ENCODE results near the gene CNOT9.
A peak's percentile ranks its signal among the peaks of the same experiment; 100 is the strongest.

The CNOT9 gene

DNA sequence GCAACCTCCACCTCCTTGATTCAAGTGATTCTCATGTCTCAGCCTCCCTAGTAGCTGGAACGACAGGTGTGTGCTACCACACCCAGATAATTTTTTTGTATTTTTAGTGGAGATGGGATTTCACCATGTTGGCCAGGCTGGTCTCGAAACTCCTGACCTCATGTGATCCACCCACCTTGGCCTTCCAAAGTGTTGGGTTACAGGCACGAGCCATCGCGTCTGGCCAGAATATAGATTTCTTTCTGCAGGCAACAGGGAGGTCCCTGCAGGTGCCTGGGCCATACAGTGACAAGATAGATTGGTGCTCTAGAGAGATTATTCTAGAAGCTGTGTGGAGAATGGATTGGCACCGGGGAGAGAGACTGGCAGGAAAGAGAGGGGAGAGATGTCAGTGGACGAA, 52.4 kb downstream of the CNOT9 start:
- H3K79me2 ChIP-seq (ENCODE audit: control insufficient read depth, insufficient read depth, low read length, unreplicated experiment) = no peaks in the 10 kb centered on the region
- peaks cover 8% of the 10 kb centered on the region for H3K4me1 ChIP-seq (ENCODE audit: control insufficient read depth, insufficient read depth, low read length, unreplicated experiment)
- no peaks in the 10 kb centered on the region for H3K27me3 ChIP-seq (ENCODE audit: insufficient read depth, low read length)
- H3K27ac ChIP-seq (ENCODE audit: low read depth, low read length) = no peak overlapping the region
- no peak overlapping the region for H2AFZ ChIP-seq (ENCODE audit: low read length, unreplicated experiment)
- H3K36me3 ChIP-seq (ENCODE audit: insufficient read depth, low read length) = no peaks in the 10 kb centered on the region
- no peak overlapping the region for H3K4me3 ChIP-seq (ENCODE audit: low read depth, low read length)

DNA sequence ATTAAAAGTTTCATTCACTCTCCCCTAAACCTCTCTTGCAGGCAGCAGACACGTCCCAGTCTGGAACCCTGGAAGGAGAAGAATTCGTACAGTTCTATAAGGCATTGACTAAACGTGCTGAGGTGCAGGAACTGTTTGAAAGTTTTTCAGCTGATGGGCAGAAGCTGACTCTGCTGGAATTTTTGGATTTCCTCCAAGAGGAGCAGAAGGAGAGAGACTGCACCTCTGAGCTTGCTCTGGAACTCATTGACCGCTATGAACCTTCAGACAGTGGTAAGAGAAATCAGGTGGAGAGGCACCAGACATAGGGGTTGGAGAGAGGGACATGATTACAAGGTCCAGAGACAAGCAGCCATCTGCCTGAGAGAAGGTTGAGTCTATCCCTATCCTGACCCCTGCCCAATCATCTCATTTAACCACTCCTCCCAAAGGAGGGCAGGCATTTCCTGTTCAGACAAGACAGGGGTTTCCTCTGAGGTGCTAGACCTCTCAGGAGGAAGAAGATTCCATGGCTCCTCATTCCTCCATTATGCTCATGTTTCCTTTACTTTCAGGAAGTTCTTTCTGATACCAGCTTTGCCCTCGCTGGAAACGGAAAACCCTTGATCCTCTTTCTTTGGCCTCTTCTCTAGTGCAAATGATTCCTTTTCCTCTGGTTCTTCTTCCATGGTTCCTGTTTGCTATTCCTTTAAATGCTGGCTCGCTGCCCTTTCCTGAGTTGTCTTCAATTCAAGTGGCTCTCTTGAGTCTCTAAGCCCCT, 54.1 kb downstream of the CNOT9 start:
- H3K36me3 ChIP-seq (ENCODE audit: insufficient read depth, low read length) = no peaks in the 10 kb centered on the region
- peaks cover 8% of the 10 kb centered on the region for H3K4me1 ChIP-seq (ENCODE audit: control insufficient read depth, insufficient read depth, low read length, unreplicated experiment)
- H3K27ac ChIP-seq (ENCODE audit: low read depth, low read length) = no peak overlapping the region
- H3K27me3 ChIP-seq (ENCODE audit: insufficient read depth, low read length) = no peaks in the 10 kb centered on the region
- no peaks in the 10 kb centered on the region for H3K79me2 ChIP-seq (ENCODE audit: control insufficient read depth, insufficient read depth, low read length, unreplicated experiment)
- no peak overlapping the region for H3K4me3 ChIP-seq (ENCODE audit: low read depth, low read length)
- H2AFZ ChIP-seq (ENCODE audit: low read length, unreplicated experiment) = peak overlapping the region; percentile 7

DNA sequence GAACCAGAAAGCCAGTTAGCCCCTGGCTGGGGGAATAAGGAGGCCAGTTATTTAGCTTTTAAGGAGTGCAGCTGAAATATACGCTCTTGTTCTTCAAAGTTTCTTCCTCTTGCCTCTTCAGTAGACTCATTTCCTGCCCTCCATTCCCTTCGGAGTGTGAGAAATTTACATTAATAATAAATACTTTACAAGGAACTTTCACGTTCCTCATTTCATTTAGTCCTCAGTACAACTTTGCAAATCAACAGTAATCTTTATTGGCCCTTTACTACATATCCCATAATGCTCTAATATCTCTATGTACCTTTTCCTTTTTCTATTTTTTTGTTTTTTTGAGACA, 54.7 kb downstream of the CNOT9 start:
- H3K36me3 ChIP-seq (ENCODE audit: insufficient read depth, low read length) = no peaks in the 10 kb centered on the region
- H3K79me2 ChIP-seq (ENCODE audit: control insufficient read depth, insufficient read depth, low read length, unreplicated experiment) = no peaks in the 10 kb centered on the region
- peaks cover 8% of the 10 kb centered on the region for H3K4me1 ChIP-seq (ENCODE audit: control insufficient read depth, insufficient read depth, low read length, unreplicated experiment)
- peak overlapping the region; percentile 7 for H2AFZ ChIP-seq (ENCODE audit: low read length, unreplicated experiment)
- H3K27ac ChIP-seq (ENCODE audit: low read depth, low read length) = no peak overlapping the region
- no peak overlapping the region for H3K4me3 ChIP-seq (ENCODE audit: low read depth, low read length)
- no peaks in the 10 kb centered on the region for H3K27me3 ChIP-seq (ENCODE audit: insufficient read depth, low read length)

DNA sequence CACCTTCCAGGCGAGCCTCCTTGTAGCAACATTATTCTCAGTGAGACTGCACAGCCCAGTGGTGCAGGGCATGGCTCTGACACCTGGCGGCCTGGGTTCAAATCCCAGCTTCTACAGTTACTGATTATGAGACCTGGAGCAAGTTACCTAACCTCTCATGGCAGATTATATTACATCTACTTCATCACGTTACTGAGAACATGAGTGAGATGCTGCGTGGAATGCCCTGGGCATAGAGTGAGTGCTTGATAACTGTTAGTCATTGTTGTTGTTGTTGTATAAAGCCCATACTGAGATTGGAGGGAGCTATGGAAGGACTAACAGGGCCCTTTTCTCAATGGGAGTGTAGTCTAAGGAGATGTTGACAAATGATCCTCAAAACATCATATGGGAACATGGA, 57.7 kb downstream of the CNOT9 start:
- Histone ChIP-seq H2AFZ (ENCODE audit: low read length, unreplicated experiment) (no peak overlapping the region), H3K36me3 (ENCODE audit: insufficient read depth, low read length) (no peaks in the 10 kb centered on the region), H3K4me1 (ENCODE audit: control insufficient read depth, insufficient read depth, low read length, unreplicated experiment) (peaks cover 8% of the 10 kb centered on the region), H3K27ac (ENCODE audit: low read depth, low read length) (no peak overlapping the region), H3K4me3 (ENCODE audit: low read depth, low read length) (no peak overlapping the region), H3K27me3 (ENCODE audit: insufficient read depth, low read length) (no peaks in the 10 kb centered on the region), H3K79me2 (ENCODE audit: control insufficient read depth, insufficient read depth, low read length, unreplicated experiment) (no peaks in the 10 kb centered on the region)

DNA sequence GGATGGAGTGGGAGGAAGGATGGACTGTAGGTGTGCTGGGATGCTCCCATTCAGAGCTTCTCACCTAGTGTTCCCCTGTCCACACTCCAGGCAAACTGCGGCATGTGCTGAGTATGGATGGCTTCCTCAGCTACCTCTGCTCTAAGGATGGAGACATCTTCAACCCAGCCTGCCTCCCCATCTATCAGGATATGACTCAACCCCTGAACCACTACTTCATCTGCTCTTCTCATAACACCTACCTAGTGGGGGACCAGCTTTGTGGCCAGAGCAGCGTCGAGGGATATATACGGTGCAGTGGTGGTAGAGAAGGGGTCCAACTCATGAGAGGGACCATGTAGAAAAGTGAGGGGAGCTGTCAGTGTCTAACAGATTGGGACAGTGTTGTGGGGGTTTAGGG, 59.3 kb downstream of the CNOT9 start:
- Histone ChIP-seq H3K4me1 (ENCODE audit: control insufficient read depth, insufficient read depth, low read length, unreplicated experiment) (peaks cover 11% of the 10 kb centered on the region), H3K79me2 (ENCODE audit: control insufficient read depth, insufficient read depth, low read length, unreplicated experiment) (no peaks in the 10 kb centered on the region), H3K36me3 (ENCODE audit: insufficient read depth, low read length) (no peaks in the 10 kb centered on the region), H3K27ac (ENCODE audit: low read depth, low read length) (no peak overlapping the region), H3K4me3 (ENCODE audit: low read depth, low read length) (no peak overlapping the region), H3K27me3 (ENCODE audit: insufficient read depth, low read length) (no peaks in the 10 kb centered on the region), H2AFZ (ENCODE audit: low read length, unreplicated experiment) (no peak overlapping the region)

DNA sequence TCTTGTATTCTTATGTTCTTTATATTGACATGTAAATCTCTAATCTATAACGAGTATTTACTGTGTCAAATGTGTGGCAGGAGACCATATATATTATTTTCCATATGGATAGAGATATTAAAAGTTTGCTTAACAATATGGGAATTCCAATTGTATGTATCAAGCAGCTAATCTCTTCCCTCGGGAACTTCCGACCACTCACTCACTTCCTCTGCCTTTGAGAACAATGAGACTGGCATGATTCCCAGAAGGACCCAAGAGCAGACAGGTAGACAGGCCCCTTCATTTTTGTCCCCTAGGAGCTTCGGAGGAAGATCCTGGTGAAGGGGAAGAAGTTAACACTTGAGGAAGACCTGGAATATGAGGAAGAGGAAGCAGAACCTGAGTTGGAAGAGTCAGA, 63.2 kb downstream of the CNOT9 start:
- peaks cover 8% of the 10 kb centered on the region; the same call in 1 of the 2 replicates for H3K36me3 ChIP-seq (ENCODE audit: insufficient read depth, low read length)
- no peaks in the 10 kb centered on the region for H3K79me2 ChIP-seq (ENCODE audit: control insufficient read depth, insufficient read depth, low read length, unreplicated experiment)
- H3K4me1 ChIP-seq (ENCODE audit: control insufficient read depth, insufficient read depth, low read length, unreplicated experiment) = peaks cover 8% of the 10 kb centered on the region
- H2AFZ ChIP-seq (ENCODE audit: low read length, unreplicated experiment) = no peak overlapping the region
- H3K4me3 ChIP-seq (ENCODE audit: low read depth, low read length) = no peak overlapping the region
- no peak overlapping the region for H3K27ac ChIP-seq (ENCODE audit: low read depth, low read length)
- H3K27me3 ChIP-seq (ENCODE audit: insufficient read depth, low read length) = no peaks in the 10 kb centered on the region

DNA sequence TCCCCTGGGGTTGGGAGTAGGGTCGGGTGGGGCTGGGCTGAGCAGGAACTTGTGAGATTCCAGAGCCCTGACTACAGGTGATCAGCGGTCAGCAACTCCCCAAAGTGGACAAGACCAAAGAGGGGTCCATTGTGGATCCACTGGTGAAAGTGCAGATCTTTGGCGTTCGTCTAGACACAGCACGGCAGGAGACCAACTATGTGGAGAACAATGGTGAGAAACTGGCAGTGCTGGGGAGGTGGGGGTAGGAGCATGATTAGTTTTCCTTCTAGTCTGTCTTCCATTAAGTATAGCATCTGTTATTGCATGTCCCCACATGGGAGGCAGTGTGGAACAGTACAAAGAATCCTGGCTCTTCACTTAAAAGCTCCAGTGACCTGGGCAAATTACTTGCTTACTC, 67.1 kb downstream of the CNOT9 start:
- Histone ChIP-seq H3K4me3 (ENCODE audit: low read depth, low read length) (no peak overlapping the region), H3K4me1 (ENCODE audit: control insufficient read depth, insufficient read depth, low read length, unreplicated experiment) (peaks cover 8% of the 10 kb centered on the region), H3K27me3 (ENCODE audit: insufficient read depth, low read length) (no peaks in the 10 kb centered on the region), H2AFZ (ENCODE audit: low read length, unreplicated experiment) (no peak overlapping the region), H3K36me3 (ENCODE audit: insufficient read depth, low read length) (peaks cover 18% of the 10 kb centered on the region), H3K27ac (ENCODE audit: low read depth, low read length) (no peak overlapping the region), H3K79me2 (ENCODE audit: control insufficient read depth, insufficient read depth, low read length, unreplicated experiment) (no peaks in the 10 kb centered on the region)

DNA sequence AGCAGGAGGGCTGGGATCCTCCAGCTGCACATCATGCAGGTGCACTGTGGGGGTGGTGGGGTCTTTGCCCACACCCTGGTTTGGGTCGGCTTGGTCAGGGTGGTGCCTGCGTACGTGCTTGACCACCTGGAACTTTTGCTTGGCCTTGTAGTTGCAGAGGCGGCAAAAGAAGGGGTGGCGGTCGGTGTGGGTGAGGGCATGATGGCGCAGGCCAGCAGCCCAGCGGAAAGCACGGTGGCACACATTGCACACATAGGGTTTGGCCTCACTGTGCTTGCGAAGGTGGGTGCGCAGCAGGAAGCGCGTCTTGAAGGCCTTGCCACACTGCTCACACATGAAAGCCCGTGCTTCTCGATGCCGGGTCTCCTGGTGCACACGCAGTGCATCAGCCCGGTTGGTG, 69.7 kb downstream of the CNOT9 start:
- Histone ChIP-seq H3K79me2 (ENCODE audit: control insufficient read depth, insufficient read depth, low read length, unreplicated experiment) (no peaks in the 10 kb centered on the region), H3K27me3 (ENCODE audit: insufficient read depth, low read length) (no peaks in the 10 kb centered on the region), H2AFZ (ENCODE audit: low read length, unreplicated experiment) (no peak overlapping the region), H3K27ac (ENCODE audit: low read depth, low read length) (no peak overlapping the region), H3K36me3 (ENCODE audit: insufficient read depth, low read length) (peaks cover 18% of the 10 kb centered on the region), H3K4me1 (ENCODE audit: control insufficient read depth, insufficient read depth, low read length, unreplicated experiment) (no peaks in the 10 kb centered on the region), H3K4me3 (ENCODE audit: low read depth, low read length) (no peak overlapping the region)

DNA sequence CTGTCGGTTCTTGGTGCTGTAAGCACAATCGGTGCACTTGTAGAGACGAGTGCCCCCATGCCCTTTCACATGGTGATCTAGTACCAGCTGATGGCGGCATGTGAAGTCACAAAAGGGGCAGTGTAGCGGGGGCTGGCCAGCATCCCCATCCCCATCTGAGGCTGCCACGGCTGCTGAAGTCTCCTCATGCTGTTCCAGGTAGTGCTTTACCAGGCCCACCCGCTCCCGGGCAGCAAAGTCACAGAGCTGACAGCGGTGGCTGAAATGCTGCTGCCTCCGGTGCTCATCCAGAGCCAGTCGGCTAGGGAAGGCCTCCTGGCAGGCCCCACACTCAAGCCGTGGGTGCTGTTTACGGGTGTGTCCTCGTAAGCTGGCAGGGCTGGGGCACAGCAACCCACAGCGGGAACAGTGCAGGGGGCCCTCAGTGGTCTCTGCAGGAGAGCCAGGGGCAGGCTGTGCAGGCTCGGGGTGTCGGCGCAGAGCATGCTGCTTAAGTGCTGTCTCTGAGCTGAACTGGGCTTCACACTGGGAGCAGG, 73.5 kb downstream of the CNOT9 start:
- H3K27me3 ChIP-seq (ENCODE audit: insufficient read depth, low read length) = no peaks in the 10 kb centered on the region
- H3K79me2 ChIP-seq (ENCODE audit: control insufficient read depth, insufficient read depth, low read length, unreplicated experiment) = no peaks in the 10 kb centered on the region
- no peak overlapping the region for H2AFZ ChIP-seq (ENCODE audit: low read length, unreplicated experiment)
- H3K4me3 ChIP-seq (ENCODE audit: low read depth, low read length) = no peak overlapping the region
- no peak overlapping the region for H3K27ac ChIP-seq (ENCODE audit: low read depth, low read length)
- peaks cover 18% of the 10 kb centered on the region for H3K36me3 ChIP-seq (ENCODE audit: insufficient read depth, low read length)
- peaks cover 7% of the 10 kb centered on the region for H3K4me1 ChIP-seq (ENCODE audit: control insufficient read depth, insufficient read depth, low read length, unreplicated experiment)

DNA sequence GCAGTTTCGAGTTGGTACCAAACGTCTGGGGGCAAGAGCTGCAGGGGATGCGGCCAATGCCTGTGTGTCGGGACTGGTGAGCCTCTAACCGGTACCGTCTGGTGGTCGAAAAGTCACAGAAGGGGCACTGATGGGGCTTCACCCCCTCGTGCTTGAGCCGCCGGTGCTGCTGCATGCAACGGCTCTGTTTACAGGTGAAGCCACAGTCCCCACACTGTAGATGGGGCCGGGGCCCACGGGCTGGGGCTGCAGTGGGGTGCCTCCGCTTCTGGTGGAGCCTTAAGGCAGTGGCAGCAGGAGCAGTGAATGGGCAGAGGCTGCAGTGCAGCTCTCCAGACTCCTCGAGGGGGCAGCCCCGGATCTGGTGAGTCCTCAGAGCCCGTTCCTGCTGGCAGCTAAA, 74.1 kb downstream of the CNOT9 start:
- Histone ChIP-seq H3K4me1 (ENCODE audit: control insufficient read depth, insufficient read depth, low read length, unreplicated experiment) (peaks cover 7% of the 10 kb centered on the region), H3K27me3 (ENCODE audit: insufficient read depth, low read length) (no peaks in the 10 kb centered on the region), H3K79me2 (ENCODE audit: control insufficient read depth, insufficient read depth, low read length, unreplicated experiment) (peaks cover 3% of the 10 kb centered on the region), H2AFZ (ENCODE audit: low read length, unreplicated experiment) (no peak overlapping the region), H3K27ac (ENCODE audit: low read depth, low read length) (no peak overlapping the region), H3K36me3 (ENCODE audit: insufficient read depth, low read length) (peaks cover 21% of the 10 kb centered on the region), H3K4me3 (ENCODE audit: low read depth, low read length) (no peak overlapping the region)

DNA sequence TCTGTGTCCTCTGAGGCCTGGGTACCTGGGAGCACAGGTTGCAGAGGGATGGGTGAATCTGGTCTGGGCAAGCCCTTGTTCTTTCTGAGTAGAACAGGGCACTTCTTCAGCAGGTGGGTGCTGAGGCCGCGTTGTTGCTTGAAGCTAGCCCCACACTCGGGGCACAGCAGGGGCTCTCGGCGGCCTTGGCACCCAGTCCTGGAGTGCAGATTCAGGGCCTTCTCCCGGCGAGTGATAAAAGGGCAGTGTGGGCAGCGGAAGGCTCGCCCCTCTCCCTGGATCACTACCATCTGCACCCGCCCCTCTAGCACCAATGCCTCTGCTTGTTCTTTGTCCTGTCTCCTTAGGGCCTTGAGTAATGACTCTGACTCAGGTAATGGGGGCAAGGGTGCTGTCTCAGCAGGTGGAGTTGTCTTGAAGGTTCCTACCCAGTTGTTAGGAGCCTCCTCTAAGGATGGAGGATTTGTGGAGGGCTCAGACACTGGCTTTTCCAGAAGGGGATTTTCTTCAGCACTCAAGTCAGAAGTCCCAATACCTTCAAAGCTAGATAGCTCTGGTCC, 75.2 kb downstream of the CNOT9 start:
- H3K27me3 ChIP-seq (ENCODE audit: insufficient read depth, low read length) = no peaks in the 10 kb centered on the region
- H3K4me1 ChIP-seq (ENCODE audit: control insufficient read depth, insufficient read depth, low read length, unreplicated experiment) = peaks cover 7% of the 10 kb centered on the region
- H3K4me3 ChIP-seq (ENCODE audit: low read depth, low read length) = no peak overlapping the region
- H3K27ac ChIP-seq (ENCODE audit: low read depth, low read length) = no peak overlapping the region
- H3K36me3 ChIP-seq (ENCODE audit: insufficient read depth, low read length) = peaks cover 26% of the 10 kb centered on the region
- H3K79me2 ChIP-seq (ENCODE audit: control insufficient read depth, insufficient read depth, low read length, unreplicated experiment) = peaks cover 3% of the 10 kb centered on the region
- no peak overlapping the region for H2AFZ ChIP-seq (ENCODE audit: low read length, unreplicated experiment)
